Trophoblast cell (in vitro differentiated cells and primary cell): ENCODE measurements around the gene CASP4.
"Not testable (repeated sequence)": the region's sequence is repeated elsewhere in the genome, so short reads cannot be mapped to it uniquely, and the experiment has no call there.

Experiments
- DNase-seq, 2 donors: peaks; one replicate each; pipeline ENCODE4 v3.0.0-alpha.2; 2016
- H2AFZ ChIP-seq: 2 replicates; pipeline ENCODE4 v1.6.1; 2013; ENCODE audit warnings: low read length, moderate library complexity, mild to moderate bottlenecking; ENCODE audit not compliant: insufficient read depth, poor library complexity
- H2AK5ac ChIP-seq: 2 replicates; pipeline ENCODE4 v1.6.1; 2013; ENCODE audit warnings: mild to moderate bottlenecking, low read length
- H2BK120ac ChIP-seq: 2 replicates; pipeline ENCODE4 v1.6.1; 2013; ENCODE audit warnings: low read length, mild to moderate bottlenecking, moderate library complexity; ENCODE audit not compliant: insufficient read depth, poor library complexity
- H2BK12ac ChIP-seq: 2 replicates; pipeline ENCODE4 v1.6.1; 2013; ENCODE audit warnings: mild to moderate bottlenecking, low read length, moderate library complexity
- H2BK5ac ChIP-seq: 2 replicates; pipeline ENCODE4 v1.6.1; 2013; ENCODE audit warnings: low read length, low read depth, moderate library complexity, mild to moderate bottlenecking; ENCODE audit not compliant: poor library complexity
- H3K14ac ChIP-seq: 2 replicates; pipeline ENCODE4 v1.6.1; 2013; ENCODE audit warnings: mild to moderate bottlenecking, low read length
- H3K18ac ChIP-seq: 2 replicates; pipeline ENCODE4 v1.6.1; 2013; ENCODE audit warnings: mild to moderate bottlenecking, low read length
- H3K23ac ChIP-seq: 2 replicates; pipeline ENCODE4 v1.6.1; 2013; ENCODE audit warnings: low read length
- H3K27ac ChIP-seq: 2 replicates; pipeline ENCODE4 v1.5.1; 2013; ENCODE audit warnings: low read depth, mild to moderate bottlenecking, inconsistent platforms, low read length, moderate library complexity
- H3K27me3 ChIP-seq: 2 replicates; pipeline ENCODE4 v1.6.1; 2013; ENCODE audit warnings: inconsistent platforms, mild to moderate bottlenecking, low read length, moderate library complexity; ENCODE audit not compliant: insufficient read depth
- H3K36me3 ChIP-seq, 2 experiments: 1 replicate in 1 of 2; 2 replicates in 1 of 2; pipeline ENCODE4 v1.6.1; 2013; ENCODE audit warnings: low read length in 2 of 2, mild to moderate bottlenecking in 2 of 2, moderate library complexity in 1 of 2; ENCODE audit not compliant: insufficient read depth in 2 of 2, control insufficient read depth in 1 of 2
- H3K4ac ChIP-seq: 2 replicates; pipeline ENCODE4 v1.6.1; 2013; ENCODE audit warnings: low read depth, mild to moderate bottlenecking, low read length, moderate library complexity
- H3K4me1 ChIP-seq, 2 experiments: 1 replicate in 1 of 2; 2 replicates in 1 of 2; pipeline ENCODE4 v1.6.1; 2013; ENCODE audit warnings: low read length in 2 of 2, mild to moderate bottlenecking in 2 of 2, moderate library complexity in 1 of 2; ENCODE audit not compliant: insufficient read depth in 2 of 2, control insufficient read depth in 1 of 2
- H3K4me2 ChIP-seq: 2 replicates; pipeline ENCODE4 v1.6.1; 2013; ENCODE audit warnings: inconsistent platforms, mild to moderate bottlenecking, low read length, moderate library complexity
- H3K4me3 ChIP-seq: 2 replicates; pipeline ENCODE4 v1.5.1; 2013; ENCODE audit warnings: mild to moderate bottlenecking, low read depth, low read length, inconsistent platforms
- H3K79me1 ChIP-seq: one replicate; pipeline ENCODE4 v1.6.1; 2013; ENCODE audit warnings: low read length
- H3K79me2 ChIP-seq: 2 replicates; pipeline ENCODE4 v1.6.1; 2013; ENCODE audit warnings: low read length, mild to moderate bottlenecking; ENCODE audit not compliant: control insufficient read depth, insufficient read depth, poor library complexity
- H3K9ac ChIP-seq: 2 replicates; pipeline ENCODE4 v1.6.1; 2013; ENCODE audit warnings: mild to moderate bottlenecking, low read length
- H3K9me3 ChIP-seq: 2 replicates; pipeline ENCODE4 v1.6.1; 2013; ENCODE audit warnings: low read depth, mild to moderate bottlenecking, control low read depth, inconsistent platforms, low read length; ENCODE audit not compliant: insufficient read depth
- H4K12ac ChIP-seq: 2 replicates; pipeline ENCODE4 v1.6.1; 2013; ENCODE audit warnings: low read depth, mild to moderate bottlenecking, low read length, moderate library complexity
- H4K8ac ChIP-seq: 2 replicates; pipeline ENCODE4 v1.6.1; 2013; ENCODE audit warnings: low read depth, mild to moderate bottlenecking, low read length, moderate library complexity
- H4K91ac ChIP-seq: one replicate; pipeline ENCODE4 v1.6.1; 2013; ENCODE audit warnings: low read depth, mild to moderate bottlenecking, low read length, moderate library complexity
- WGBS: extraction: QIAGEN DNeasy Blood & Tissue Kit; methylation state at CpG from one replicate; pipeline ENCODE4 v1.1.7; 2013; ENCODE audit warnings: missing lambda C conversion rate; ENCODE audit not compliant: insufficient read length, insufficient coverage; ENCODE audit errors: extremely low coverage; 5-methylcytosine and 5-hydroxymethylcytosine counted together

CASP4 gene

GRCh38 chr11:104934073-104934472 is 34.3 kb downstream of the CASP4 start:
- not testable (repeated sequence) for H3K27ac ChIP-seq, H3K23ac ChIP-seq, H3K4me2 ChIP-seq, H3K9me3 ChIP-seq, H2AK5ac ChIP-seq, H3K9ac ChIP-seq, H3K79me2 ChIP-seq, H2BK120ac ChIP-seq, H3K79me1 ChIP-seq, H3K27me3 ChIP-seq, H4K12ac ChIP-seq, DNase-seq, H2BK5ac ChIP-seq, H3K36me3 ChIP-seq, H3K4me3 ChIP-seq, H3K4ac ChIP-seq, H3K18ac ChIP-seq, H3K14ac ChIP-seq, H4K91ac ChIP-seq, H2AFZ ChIP-seq, H3K4me1 ChIP-seq, H2BK12ac ChIP-seq, H4K8ac ChIP-seq
- WGBS = no CpG with 5 or more reads among the region's 3 CpGs

GRCh38 chr11:104928811-104929210 is 39.6 kb downstream of the CASP4 start:
- H3K4ac ChIP-seq = no peak overlapping the region
- H3K36me3 ChIP-seq = peaks cover 0 to 1% of the 10 kb centered on the region in 2 experiments
- H3K9ac ChIP-seq = no peak overlapping the region

GRCh38 chr11:104926771-104927611 is 41.4 kb downstream of the CASP4 start:
- no CpG with 5 or more reads among the region's 9 CpGs for WGBS
- Histone ChIP-seq H2BK12ac (no peak overlapping the region), H2BK120ac (no peak overlapping the region)

More at GRCh38 chr11:104928811-104929210, 39.6 kb downstream of the CASP4 start:
- no peak overlapping the region for H2AK5ac ChIP-seq
- H3K79me2 ChIP-seq = no peaks in the 10 kb centered on the region
- no peak overlapping the region for H3K4me2 ChIP-seq
- H3K23ac ChIP-seq = no peak overlapping the region
- H3K14ac ChIP-seq = no peak overlapping the region
- H3K9me3 ChIP-seq = no peaks in the 10 kb centered on the region
- no peak overlapping the region for H4K91ac ChIP-seq
- H2BK120ac ChIP-seq = no peak overlapping the region
- no peak overlapping the region for H3K18ac ChIP-seq
- H2BK12ac ChIP-seq = no peak overlapping the region
- DNase-seq = no peak
- H3K79me1 ChIP-seq = no peaks in the 10 kb centered on the region
- no peak overlapping the region for H4K12ac ChIP-seq
- H2BK5ac ChIP-seq = no peak overlapping the region
- no peak overlapping the region for H4K8ac ChIP-seq
- no peak overlapping the region for H3K4me3 ChIP-seq
- H3K4me1 ChIP-seq = peaks cover 0 to 6% of the 10 kb centered on the region in 2 experiments
- no peak overlapping the region for H3K27ac ChIP-seq
- H3K27me3 ChIP-seq = no peaks in the 10 kb centered on the region
- H2AFZ ChIP-seq = no peak overlapping the region

GRCh38 chr11:104925850-104926249 is 42.5 kb downstream of the CASP4 start:
- peaks cover 0 to 6% of the 10 kb centered on the region in 2 experiments for H3K4me1 ChIP-seq
- H3K23ac ChIP-seq = no peak overlapping the region
- WGBS = no CpG with 5 or more reads among the region's 6 CpGs
- H3K9me3 ChIP-seq = no peaks in the 10 kb centered on the region
- H4K91ac ChIP-seq = no peak overlapping the region
- no peaks in the 10 kb centered on the region for H3K79me2 ChIP-seq
- no peaks in the 10 kb centered on the region for H3K27me3 ChIP-seq
- no peak overlapping the region for H2BK12ac ChIP-seq
- H3K79me1 ChIP-seq = no peaks in the 10 kb centered on the region
- H3K4me2 ChIP-seq = no peak overlapping the region
- H4K8ac ChIP-seq = no peak overlapping the region
- peaks cover 0 to 1% of the 10 kb centered on the region in 2 experiments for H3K36me3 ChIP-seq
- no peak overlapping the region for H2BK5ac ChIP-seq
- H3K27ac ChIP-seq = no peak overlapping the region
- no peak overlapping the region for H3K4me3 ChIP-seq
- no peak overlapping the region for H4K12ac ChIP-seq
- no peak overlapping the region for H2AFZ ChIP-seq
- H3K4ac ChIP-seq = no peak overlapping the region
- no peak overlapping the region for H3K9ac ChIP-seq
- no peak overlapping the region for H3K18ac ChIP-seq
- H2AK5ac ChIP-seq = no peak overlapping the region
- no peak overlapping the region for H2BK120ac ChIP-seq
- DNase-seq = no peak
- no peak overlapping the region for H3K14ac ChIP-seq

More at GRCh38 chr11:104926771-104927611, 41.4 kb downstream of the CASP4 start:
- Histone ChIP-seq H3K27ac (no peak overlapping the region), H3K36me3 (peaks cover 0 to 1% of the 10 kb centered on the region in 2 experiments), H2BK5ac (no peak overlapping the region), H3K79me1 (no peaks in the 10 kb centered on the region), H3K4me1 (peaks cover 0 to 6% of the 10 kb centered on the region in 2 experiments), H3K9ac (no peak overlapping the region), H4K12ac (no peak overlapping the region), H3K14ac (no peak overlapping the region), H3K9me3 (no peaks in the 10 kb centered on the region), H3K4me3 (no peak overlapping the region), H3K79me2 (no peaks in the 10 kb centered on the region), H3K27me3 (no peaks in the 10 kb centered on the region), H3K23ac (no peak overlapping the region), H2AK5ac (no peak overlapping the region), H3K18ac (no peak overlapping the region), H3K4ac (no peak overlapping the region), H3K4me2 (no peak overlapping the region), H4K8ac (no peak overlapping the region), H2AFZ (no peak overlapping the region), H4K91ac (no peak overlapping the region)
- DNase-seq = no peak
